ENCODE results near the gene DPM2. TPM values are rescaled to one million over a fixed set of nuclear protein-coding genes. Genes with fewer than 3 reads are reported as not detected.
A peak's percentile ranks its signal among the peaks of the same experiment; 100 is the strongest.

The DPM2 gene
- total RNA-seq, 2 donors from 2014 or later: 29.4 to 54.5 TPM

DNA sequence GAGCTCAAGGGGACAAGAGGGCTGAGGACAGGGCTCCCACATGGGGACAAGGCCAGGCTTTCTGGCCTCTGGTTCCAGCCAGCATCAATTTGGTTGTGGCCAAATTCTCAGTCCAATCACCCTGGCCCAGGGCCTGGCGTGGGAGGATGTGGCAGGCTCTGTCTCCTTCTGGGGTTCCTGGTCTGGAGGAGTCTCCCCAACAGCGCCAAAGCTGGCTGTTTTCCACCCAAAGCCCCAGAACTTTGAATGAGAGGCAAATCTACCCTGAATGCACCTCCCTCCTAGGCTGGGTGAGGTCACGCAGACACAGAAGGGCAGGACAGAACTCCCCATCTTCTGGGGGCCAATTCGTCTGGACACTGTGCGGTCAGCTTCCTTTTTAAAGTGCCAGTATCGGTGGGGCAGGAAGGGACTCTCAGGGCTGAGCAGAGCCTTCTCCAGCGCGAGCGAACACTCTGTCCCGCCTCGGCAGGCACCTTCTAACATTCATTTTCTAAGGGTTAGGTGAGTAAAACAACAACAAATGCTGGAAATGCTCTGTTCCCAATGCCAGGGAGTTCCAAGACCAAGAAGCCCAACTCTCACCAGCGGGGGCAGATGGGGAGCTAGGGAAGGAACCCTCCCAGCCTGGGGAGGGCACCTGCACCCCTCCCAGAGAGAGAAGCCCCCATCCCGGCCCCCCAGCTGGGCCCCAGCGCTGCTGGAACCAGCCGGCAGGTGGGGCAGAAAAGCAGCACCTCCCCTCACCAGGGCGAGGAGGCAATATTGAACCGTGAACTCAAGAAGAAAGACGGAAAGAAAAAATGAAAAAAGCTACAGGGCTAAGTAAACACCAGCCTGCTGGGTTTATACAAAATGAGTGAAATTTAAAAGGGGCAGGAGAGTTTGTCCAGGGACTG lies 3.7 kb upstream of the DPM2 start:
- Mint-ChIP-seq H3K4me1 (peaks cover 22% of the 10 kb centered on the region), H3K36me3 (ENCODE audit: low read depth) (peaks cover 44% of the 10 kb centered on the region), H3K27ac (peak overlapping the region; percentile 50), H3K27me3 (no peaks in the 10 kb centered on the region), H3K9me3 (no peaks in the 10 kb centered on the region), H3K4me3 (no peak overlapping the region)
- no peak for ATAC-seq (replicated peaks)

DNA sequence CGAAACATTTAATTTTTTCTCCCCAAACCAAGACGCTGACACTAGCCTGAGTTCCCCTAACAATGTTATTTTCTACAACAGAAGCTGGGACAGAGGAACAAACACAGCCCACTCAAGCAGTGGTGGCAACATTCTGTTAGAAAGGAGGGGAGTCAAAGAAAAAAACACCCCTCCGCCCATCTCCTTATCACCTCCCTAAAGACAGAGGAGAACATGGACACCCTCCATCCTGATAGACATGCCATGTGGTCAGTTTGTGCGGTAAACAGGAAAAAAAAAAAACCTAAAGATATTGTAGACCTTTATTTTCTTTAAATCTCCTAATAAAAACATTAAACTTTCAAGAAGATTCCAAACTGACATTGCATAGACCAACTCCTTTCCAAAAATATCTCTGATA lies 2.9 kb upstream of the DPM2 start:
- peaks cover 29% of the 10 kb centered on the region for H3K4me1 Mint-ChIP-seq
- peak overlapping the region; percentile 50 for H3K27ac Mint-ChIP-seq
- H3K36me3 Mint-ChIP-seq (ENCODE audit: low read depth): peaks cover 51% of the 10 kb centered on the region
- H3K27me3 Mint-ChIP-seq: no peaks in the 10 kb centered on the region
- no peak overlapping the region for H3K4me3 Mint-ChIP-seq
- ATAC-seq (replicated peaks): no peak
- no peaks in the 10 kb centered on the region for H3K9me3 Mint-ChIP-seq

DNA sequence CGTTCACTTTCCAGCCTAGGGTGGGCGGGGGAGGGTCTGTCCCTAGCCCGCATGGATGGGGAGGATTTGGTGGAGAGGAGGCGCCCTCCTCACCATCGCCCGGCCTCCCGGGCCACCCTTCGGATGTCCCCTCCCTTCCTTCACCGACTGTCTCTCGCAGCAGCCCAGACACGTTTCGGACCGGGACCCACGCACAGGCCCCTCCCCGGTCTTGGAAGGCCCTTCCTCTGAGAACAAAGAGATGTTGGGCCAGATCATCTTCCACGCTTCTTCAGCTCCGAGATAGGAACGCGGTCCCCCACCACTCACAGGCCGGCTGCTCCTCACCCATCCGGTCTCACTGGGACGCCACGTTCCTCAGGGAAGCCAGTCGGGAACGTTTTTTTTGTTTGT lies 640 bp upstream of the DPM2 start:
- H3K27ac Mint-ChIP-seq: peak overlapping the region; percentile 92
- no peaks in the 10 kb centered on the region for H3K9me3 Mint-ChIP-seq
- H3K27me3 Mint-ChIP-seq: no peaks in the 10 kb centered on the region
- peaks cover 33% of the 10 kb centered on the region for H3K4me1 Mint-ChIP-seq
- peak overlapping the region; percentile 91 for H3K4me3 Mint-ChIP-seq
- H3K36me3 Mint-ChIP-seq (ENCODE audit: low read depth): peaks cover 55% of the 10 kb centered on the region
- peak; percentile 2 for ATAC-seq (replicated peaks)

DNA sequence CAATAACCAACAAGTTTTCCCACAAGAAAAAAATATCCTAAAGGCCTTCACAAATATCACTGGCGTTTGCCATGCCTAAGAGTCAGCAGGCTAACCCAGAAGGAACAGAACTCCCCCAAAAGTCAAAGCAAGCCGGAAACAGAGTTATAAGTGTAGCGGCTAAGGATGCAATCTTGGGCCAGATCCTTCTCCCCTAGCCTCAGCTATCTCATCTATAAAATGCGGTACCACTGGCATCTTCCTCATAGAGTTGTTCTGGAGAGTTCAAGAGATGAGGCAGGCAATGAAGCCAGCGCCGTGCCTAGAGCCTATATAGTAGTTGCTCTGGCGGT lies 632 bp downstream of the DPM2 start:
- peak overlapping the region; percentile 91 for H3K4me3 Mint-ChIP-seq
- no peaks in the 10 kb centered on the region for H3K9me3 Mint-ChIP-seq
- ATAC-seq (replicated peaks): no peak
- peaks cover 54% of the 10 kb centered on the region for H3K36me3 Mint-ChIP-seq (ENCODE audit: low read depth)
- H3K27ac Mint-ChIP-seq: peak overlapping the region; percentile 92
- H3K4me1 Mint-ChIP-seq: peaks cover 33% of the 10 kb centered on the region
- no peaks in the 10 kb centered on the region for H3K27me3 Mint-ChIP-seq

DNA sequence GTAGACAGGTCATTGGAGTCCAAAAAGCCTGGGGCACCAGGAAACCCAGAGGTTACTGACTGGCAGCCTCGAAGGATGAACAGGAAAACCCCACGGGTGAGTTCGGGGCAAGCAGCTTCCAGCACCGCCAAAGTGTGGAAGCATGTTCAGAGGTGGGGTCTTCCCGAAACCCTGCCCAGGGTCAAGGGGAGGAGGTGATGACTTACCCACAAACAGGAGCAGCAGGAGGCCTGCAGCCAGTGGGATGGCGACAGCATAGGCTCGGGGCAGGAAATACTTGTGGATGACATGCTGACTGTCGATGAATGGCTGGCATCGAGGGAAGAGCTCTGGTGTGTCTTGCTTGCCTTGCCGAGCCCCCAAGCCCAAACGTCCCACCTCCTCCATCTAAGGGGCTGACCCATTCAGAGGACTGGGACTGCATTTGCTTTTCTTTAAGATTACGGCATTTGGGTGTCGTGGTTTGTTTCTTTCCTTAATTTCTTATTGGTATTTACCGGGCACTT lies 1.3 kb downstream of the DPM2 start:
- no peak for ATAC-seq (replicated peaks)
- H3K27me3 Mint-ChIP-seq: no peaks in the 10 kb centered on the region
- H3K4me1 Mint-ChIP-seq: peaks cover 35% of the 10 kb centered on the region
- peaks cover 54% of the 10 kb centered on the region for H3K36me3 Mint-ChIP-seq (ENCODE audit: low read depth)
- no peaks in the 10 kb centered on the region for H3K9me3 Mint-ChIP-seq
- H3K27ac Mint-ChIP-seq: peak overlapping the region; percentile 92
- H3K4me3 Mint-ChIP-seq: peak overlapping the region; percentile 91

DNA sequence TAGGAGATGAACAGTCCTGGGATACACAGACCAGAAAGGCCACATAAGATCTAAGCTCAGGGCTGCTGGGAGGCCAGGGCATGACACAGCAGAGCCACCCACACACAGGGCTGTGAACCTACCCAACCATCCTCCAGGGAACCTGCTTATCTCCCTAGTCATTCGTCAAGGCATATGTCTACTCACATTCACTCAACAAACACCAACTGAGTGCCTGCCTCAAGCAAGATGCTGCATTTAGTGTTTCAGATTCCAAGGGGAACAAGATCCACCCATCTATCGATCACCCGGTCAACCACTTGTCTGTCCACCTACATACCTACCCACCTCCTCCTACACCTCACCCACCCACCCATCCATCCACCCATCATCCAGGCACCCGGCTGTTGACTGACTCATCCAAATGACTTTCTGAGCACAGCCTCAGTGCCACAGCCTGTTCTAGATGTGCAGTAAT lies 1.9 kb downstream of the DPM2 start:
- peak; percentile 20 for ATAC-seq (replicated peaks)
- Mint-ChIP-seq H3K4me3 (peak overlapping the region; percentile 91), H3K36me3 (ENCODE audit: low read depth) (peaks cover 50% of the 10 kb centered on the region), H3K27me3 (no peaks in the 10 kb centered on the region), H3K27ac (peak overlapping the region; percentile 92), H3K4me1 (peaks cover 38% of the 10 kb centered on the region), H3K9me3 (no peaks in the 10 kb centered on the region)

DNA sequence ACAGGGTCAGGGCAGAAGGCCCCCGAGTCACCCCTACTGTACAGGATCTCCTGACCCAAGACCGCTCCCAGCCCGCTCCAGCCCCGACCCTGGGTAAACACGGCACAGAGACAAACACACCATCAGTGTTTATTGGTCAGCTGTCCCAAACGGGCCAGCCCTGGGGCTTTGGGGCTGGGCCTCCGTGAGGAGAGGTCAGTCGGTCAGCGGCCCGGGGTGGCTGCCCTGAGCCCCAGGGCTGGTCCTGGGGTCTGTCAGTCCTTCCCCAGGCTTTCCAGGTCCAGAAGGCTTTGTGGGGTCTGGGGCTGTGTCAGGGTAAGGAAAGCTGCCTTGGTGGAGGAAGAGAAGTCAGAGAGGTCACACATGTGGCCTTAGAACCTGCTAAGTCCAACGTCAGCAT lies 2.7 kb downstream of the DPM2 start:
- no peaks in the 10 kb centered on the region for H3K27me3 Mint-ChIP-seq
- peak overlapping the region; percentile 91 for H3K4me3 Mint-ChIP-seq
- H3K4me1 Mint-ChIP-seq: peaks cover 38% of the 10 kb centered on the region
- no peak for ATAC-seq (replicated peaks)
- peak overlapping the region; percentile 92 for H3K27ac Mint-ChIP-seq
- peaks cover 45% of the 10 kb centered on the region for H3K36me3 Mint-ChIP-seq (ENCODE audit: low read depth)
- no peaks in the 10 kb centered on the region for H3K9me3 Mint-ChIP-seq

DNA sequence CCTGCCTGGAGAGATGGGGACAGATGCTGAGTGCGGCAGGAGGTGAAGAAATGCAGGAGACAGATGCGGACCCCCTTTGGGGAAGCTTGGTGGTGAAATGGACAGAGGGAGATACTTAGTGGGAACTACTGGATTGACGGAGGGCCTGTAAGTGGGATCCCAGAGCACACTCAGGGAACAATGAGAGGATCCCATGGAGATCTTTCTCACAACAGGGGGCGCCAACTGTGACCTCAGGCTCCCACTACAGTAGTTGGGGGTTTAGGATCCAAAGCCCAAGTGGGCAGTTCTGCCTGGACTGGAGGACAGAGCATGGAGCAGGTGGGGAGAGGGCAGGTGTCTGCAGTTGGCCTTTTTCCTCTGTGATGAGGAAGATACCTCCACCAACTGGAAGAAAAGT lies 3.4 kb downstream of the DPM2 start:
- no peak overlapping the region for H3K4me3 Mint-ChIP-seq
- no peak for ATAC-seq (replicated peaks)
- H3K9me3 Mint-ChIP-seq: no peaks in the 10 kb centered on the region
- H3K27ac Mint-ChIP-seq: peak overlapping the region; percentile 15
- no peaks in the 10 kb centered on the region for H3K27me3 Mint-ChIP-seq
- peaks cover 38% of the 10 kb centered on the region for H3K4me1 Mint-ChIP-seq
- peaks cover 45% of the 10 kb centered on the region for H3K36me3 Mint-ChIP-seq (ENCODE audit: low read depth)

DNA sequence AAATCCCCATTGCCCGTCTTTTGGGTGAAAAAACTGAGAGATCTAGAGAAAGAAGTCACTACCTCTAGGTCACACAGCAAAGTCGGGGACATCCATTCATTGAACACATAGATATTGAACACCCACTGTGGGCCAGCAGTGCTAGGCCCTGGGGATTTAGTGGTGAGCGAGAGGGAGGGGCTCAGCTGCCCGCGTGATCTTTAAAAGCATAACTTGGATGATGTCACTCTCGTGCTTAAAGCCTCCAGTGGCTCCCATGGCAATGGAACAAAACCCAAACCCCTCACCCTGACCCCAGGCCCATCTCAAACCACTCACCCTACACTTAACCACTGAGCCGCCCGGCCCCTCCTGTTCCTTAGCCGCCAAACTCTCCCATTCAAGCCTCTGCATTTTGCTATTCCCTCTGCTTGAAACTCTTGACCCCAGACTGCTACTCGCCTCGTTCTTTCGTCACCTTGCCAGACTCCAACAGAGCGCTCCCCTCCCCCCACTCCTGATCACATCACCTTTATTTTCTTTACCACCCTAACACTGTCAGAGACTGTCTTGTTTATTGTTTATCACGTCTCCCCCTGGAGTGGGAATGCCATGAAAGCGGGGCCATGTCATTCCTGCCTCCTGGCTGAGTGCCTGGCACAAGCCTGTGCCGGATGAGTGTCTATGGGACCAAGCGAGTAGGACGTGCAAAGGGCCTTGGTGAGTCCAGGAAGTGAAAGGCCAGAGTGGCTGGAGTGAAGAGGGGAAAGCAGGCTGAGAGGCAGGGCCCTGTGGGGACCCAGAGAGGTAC lies 6.4 kb downstream of the DPM2 start:
- Mint-ChIP-seq H3K27me3 (no peaks in the 10 kb centered on the region), H3K36me3 (ENCODE audit: low read depth) (peaks cover 29% of the 10 kb centered on the region), H3K27ac (no peak overlapping the region), H3K4me3 (peak overlapping the region; percentile 70), H3K9me3 (no peaks in the 10 kb centered on the region), H3K4me1 (peaks cover 28% of the 10 kb centered on the region)
- peak; percentile 34 for ATAC-seq (replicated peaks)

DNA sequence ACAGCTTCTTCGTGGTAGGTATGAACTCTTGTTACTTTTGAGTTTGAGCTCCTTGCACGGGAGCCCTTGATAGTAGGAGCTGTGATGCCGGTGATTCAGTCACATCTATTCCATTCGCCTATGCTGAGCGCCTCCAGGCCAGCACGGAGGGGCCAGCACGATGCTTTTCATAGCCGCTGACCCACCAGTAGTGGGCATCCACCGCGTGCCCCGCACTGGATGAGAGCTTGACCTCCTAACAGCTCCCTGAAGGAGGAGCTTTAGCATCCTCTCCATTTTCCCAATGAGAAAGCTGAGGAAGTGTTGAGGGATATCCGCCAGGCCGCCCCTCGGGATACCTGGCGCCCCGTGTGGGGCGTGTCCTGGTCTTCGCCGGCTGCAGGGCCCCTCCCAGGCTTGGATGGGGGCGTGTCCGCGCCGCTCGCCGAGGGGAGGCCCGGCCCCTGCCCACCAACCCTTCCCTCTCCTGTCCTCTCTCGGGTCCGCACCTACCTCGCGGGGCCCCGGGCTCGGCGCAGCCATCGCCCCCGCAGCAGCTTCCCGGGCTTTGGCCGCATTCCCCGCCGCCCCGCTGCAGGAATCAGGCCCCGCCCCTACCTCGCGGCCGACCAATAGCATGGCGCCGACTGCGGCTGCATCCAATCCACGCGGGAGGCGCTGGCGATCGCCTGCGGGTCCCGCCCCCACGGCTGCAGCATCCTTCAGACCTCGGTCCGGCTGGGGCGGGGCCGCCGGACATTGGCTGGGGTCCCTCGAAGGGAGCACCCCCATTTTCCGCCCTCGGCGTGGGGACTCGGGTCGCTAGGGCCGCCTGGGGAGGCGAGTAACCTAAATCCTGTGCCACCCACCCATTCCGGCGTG lies 7.2 kb downstream of the DPM2 start, which contains the start of gene PIP5KL1:
Gene PIP5KL1, minus strand, starts transcription at position 547 of the 861 bp plus-strand sequence. Its CDS starts 25 bp downstream, at position 522.
- Mint-ChIP-seq H3K27me3 (no peaks in the 10 kb centered on the region), H3K27ac (no peak within 1 kb of the TSS), H3K9me3 (no peaks in the 10 kb centered on the region), H3K4me3 (peak within 1 kb of the TSS; percentile 70), H3K36me3 (ENCODE audit: low read depth) (peaks cover 21% of the 10 kb centered on the region), H3K4me1 (peaks cover 20% of the 10 kb centered on the region)
- ATAC-seq (replicated peaks): peak; percentile 85

DNA sequence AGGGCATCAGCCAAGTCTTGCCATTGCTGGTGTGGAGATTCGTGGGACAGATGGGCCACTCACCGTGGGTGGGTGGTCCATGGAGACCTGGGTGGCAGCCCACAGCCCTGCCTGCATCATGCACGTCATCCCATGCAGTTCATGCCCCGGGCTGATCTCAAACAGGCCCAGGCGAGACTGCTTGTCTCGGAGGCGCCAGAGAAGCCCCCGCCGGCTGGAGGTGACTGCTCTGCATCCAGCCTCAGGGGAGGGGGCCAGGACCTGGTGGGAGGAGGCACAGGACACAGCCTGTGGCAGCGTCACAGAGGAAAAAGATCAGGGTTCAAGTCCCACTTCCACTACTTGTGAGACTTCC lies 8.1 kb downstream of the DPM2 start:
- H3K4me3 Mint-ChIP-seq: peak overlapping the region; percentile 70

DNA sequence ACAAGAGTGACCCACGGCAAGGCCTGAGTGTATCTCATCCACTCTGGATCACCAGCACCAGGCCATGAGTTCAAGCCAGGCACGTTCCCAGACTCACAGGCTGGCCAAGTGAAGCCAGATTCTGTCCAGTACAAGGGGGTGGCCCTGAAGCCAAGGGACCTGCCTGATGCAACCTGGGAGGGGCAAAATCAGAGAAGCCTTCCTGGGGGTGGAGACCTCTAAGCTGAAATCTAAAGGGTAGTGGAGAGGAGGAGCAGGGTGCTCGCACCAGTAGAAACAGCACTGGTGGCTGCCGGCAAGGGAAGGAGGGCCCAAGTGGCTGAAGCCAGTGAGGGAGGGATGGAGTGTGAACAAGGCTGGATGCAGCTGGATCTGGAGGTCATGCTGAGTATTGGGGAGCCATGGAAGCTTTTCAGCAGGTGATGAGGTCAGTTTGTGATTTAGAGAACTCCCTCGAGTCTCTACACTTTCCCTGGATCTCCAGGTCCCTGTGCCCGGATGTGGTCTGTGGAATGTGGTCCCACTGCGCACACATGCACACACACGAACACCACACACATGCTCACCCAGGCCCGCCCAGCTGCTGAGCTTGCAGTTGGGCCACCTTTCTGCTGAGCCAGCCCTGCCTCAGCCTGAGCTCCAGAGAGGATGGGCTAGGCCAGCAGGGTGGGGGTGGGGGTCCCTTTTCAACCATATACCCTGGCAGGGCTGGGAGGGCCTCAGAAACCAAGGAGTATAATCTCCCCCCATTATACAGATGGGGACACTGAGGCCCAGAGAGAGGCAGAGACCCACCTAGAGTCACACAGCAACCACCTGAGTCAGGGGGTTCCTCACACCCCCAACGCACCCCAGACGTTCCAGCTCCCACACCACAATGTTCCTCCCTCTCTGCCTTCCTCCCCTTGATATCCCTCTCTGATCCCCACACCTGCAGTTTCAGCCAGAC lies 8.7 kb downstream of the DPM2 start:
- H3K9me3 Mint-ChIP-seq: no peaks in the 10 kb centered on the region
- peaks cover 15% of the 10 kb centered on the region for H3K4me1 Mint-ChIP-seq
- H3K36me3 Mint-ChIP-seq (ENCODE audit: low read depth): peaks cover 9% of the 10 kb centered on the region
- no peaks in the 10 kb centered on the region for H3K27me3 Mint-ChIP-seq
- ATAC-seq (replicated peaks): no peak
- peak overlapping the region; percentile 44 for H3K4me3 Mint-ChIP-seq
- no peak overlapping the region for H3K27ac Mint-ChIP-seq

More for the DNA sequence above, 8.1 kb downstream of the DPM2 start:
- no peaks in the 10 kb centered on the region for H3K9me3 Mint-ChIP-seq
- H3K27me3 Mint-ChIP-seq: no peaks in the 10 kb centered on the region
- H3K27ac Mint-ChIP-seq: no peak overlapping the region
- H3K36me3 Mint-ChIP-seq (ENCODE audit: low read depth): peaks cover 14% of the 10 kb centered on the region
- H3K4me1 Mint-ChIP-seq: peaks cover 19% of the 10 kb centered on the region
- ATAC-seq (replicated peaks): no peak

DNA sequence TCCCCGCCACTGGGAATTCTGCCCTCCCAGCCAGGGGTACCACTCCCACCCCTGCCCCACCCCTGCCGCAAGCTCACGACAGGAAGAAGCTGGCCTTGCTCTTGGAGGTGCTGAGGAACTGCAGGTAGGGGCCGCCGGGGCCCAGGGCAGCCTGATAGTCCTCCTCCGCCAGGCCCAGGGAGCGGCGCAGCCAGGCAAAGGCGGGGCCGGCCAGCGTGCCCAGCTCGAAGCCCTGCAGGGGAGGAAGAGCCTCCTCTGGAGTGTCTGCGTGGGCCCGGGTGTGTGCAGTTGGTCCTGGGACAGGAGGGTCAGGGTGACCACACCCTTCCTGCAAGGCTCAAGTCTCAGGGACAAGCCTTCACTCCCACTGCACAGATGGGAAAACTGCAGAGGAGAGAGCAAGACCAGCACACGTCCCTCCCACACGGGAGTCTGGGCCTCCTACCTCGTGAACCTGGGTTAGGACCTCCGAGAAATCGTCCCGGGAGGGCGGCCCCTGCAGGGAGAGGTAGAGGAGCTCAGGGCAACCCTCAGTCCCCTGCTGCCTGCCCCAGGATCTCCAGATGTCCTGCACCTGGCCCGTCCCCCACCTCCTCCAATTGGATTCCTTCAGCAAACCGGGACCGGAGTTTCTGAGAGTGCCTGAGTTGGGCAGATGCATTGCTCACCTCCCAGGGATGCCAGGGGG lies 9.5 kb downstream of the DPM2 start:
- peaks cover 3% of the 10 kb centered on the region for H3K36me3 Mint-ChIP-seq (ENCODE audit: low read depth)
- H3K27me3 Mint-ChIP-seq: no peaks in the 10 kb centered on the region
- no peaks in the 10 kb centered on the region for H3K9me3 Mint-ChIP-seq
- H3K4me1 Mint-ChIP-seq: peaks cover 13% of the 10 kb centered on the region
- H3K27ac Mint-ChIP-seq: no peak overlapping the region
- ATAC-seq (replicated peaks): no peak
- peak overlapping the region; percentile 44 for H3K4me3 Mint-ChIP-seq

Measured in activated T-helper 17 cell treated with anti-CD3 and anti-CD28 coated beads, Interleukin-2, amount 50 U/mL, for 72 hours (primary cell).